ENCODE data around the gene FNIP1.
A peak's percentile ranks its signal among the peaks of the same experiment; 100 is the strongest.
"Not testable (repeated sequence)": the region's sequence is repeated elsewhere in the genome, so short reads cannot be mapped to it uniquely, and the experiment has no call there.

FNIP1 gene

DNA sequence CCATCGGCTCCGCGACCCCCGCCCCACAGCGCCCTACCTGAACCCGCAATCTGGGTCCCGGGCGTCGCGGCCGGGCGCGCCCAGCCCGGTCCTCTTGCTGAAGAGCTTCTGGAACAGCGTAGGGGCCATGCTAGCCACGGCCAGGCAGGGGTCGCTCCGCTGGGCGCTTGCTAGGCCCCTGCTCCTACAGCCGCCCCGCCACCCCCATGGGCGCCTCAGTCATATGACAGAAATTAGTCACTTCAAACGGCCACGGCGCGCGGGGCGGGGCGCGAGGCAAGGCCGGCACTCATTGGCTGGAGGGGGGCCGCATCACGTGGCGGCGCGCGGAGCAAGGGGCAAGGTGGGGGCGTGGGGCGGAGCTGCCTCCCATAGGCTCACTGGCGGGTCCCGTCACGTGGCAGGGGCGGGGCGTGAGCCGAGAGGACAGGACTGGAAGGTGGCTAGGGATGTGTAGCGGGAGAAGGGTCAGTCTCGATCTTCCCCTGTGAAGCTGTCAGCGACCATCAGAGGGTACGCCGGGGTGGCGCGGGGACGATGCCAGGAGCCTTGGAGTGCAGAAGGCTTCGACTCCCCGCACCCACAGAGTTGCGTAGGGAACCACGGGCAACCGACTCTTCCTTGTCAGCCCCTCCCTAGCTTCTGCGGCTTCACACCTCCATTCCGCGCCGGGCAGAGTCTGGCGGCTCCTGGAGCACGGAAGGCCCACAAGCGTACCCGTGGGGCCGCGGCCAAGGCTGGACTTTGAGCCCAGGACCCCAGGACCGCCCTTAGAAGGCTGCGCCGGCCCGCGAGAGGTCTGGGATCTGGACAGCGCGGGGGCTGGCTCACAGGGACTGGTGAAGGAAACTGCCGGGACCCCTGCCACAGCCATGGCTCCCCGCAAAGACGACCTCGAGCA, at the start of gene FNIP1:
TSS of gene FNIP1 (minus strand) at position 225 of the 901 bp plus-strand sequence. CDS start at position 129, 96 bp downstream.
- FAIRE-seq (peak; percentile 93), DNase-seq (ENCODE audit: insufficient read length, low spot score) (peak; percentile 93)
- peak; percentile 98 for TF ChIP-seq POLR2A (IDR thresholded peaks at IDR 0.05; ENCODE audit: low read depth, low read length)

- no peak for TF ChIP-seq POLR2A (IDR thresholded peaks at IDR 0.05; ENCODE audit: low read depth, low read length)
- FAIRE-seq (no peak), DNase-seq (ENCODE audit: insufficient read length, low spot score) (no peak)
These were observed 49.7 kb upstream of the FNIP1 start for GRCh38 chr5:131846536-131846935.

DNA sequence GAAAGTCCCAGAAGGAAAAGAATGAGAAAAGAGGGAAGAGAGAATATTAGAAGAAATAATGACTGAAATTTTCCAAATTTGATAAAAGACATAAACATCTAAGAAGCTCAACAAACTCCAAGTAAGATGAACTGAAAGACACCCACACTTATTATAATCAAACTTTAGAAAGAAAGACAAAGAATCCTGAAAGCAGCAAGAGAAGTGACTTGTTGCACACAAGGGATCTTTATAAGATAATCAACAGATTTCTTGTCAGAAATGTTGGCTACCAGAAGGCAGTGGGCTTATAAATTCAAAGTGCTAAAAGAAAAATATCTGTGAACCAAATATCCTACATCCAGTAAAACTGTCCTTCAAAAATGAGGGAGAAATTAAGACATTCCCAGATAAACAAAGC, 49.0 kb upstream of the FNIP1 start:
- DNase-seq (ENCODE audit: insufficient read length, low spot score) (no peak), FAIRE-seq (no peak)
- TF ChIP-seq POLR2A (IDR thresholded peaks at IDR 0.05; ENCODE audit: low read depth, low read length) = no peak

- not testable (repeated sequence) for DNase-seq (ENCODE audit: insufficient read length, low spot score); FAIRE-seq
These were observed 46.2 kb upstream of the FNIP1 start for GRCh38 chr5:131842971-131843370.

DNA sequence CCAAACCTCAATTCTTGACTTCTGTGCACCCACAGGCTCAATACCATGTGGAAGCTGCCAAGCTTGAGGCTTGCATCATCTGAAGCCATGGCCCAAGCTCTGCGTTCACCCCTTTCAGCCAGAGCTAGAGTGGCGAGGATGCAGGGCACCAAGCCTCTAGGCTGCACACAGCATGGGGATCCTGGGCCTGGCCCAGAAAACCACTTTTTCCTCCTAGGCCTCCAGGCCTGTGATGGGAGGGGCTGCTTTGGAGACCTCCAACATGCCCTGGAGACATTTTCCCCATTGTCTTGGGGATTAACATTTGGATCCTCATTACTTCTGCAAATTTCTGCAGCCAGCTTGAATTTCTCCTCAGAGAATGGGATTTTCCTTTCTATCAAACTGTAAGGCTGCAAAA, 35.9 kb upstream of the FNIP1 start:
- DNase-seq (ENCODE audit: insufficient read length, low spot score); FAIRE-seq: not testable (repeated sequence)

DNA sequence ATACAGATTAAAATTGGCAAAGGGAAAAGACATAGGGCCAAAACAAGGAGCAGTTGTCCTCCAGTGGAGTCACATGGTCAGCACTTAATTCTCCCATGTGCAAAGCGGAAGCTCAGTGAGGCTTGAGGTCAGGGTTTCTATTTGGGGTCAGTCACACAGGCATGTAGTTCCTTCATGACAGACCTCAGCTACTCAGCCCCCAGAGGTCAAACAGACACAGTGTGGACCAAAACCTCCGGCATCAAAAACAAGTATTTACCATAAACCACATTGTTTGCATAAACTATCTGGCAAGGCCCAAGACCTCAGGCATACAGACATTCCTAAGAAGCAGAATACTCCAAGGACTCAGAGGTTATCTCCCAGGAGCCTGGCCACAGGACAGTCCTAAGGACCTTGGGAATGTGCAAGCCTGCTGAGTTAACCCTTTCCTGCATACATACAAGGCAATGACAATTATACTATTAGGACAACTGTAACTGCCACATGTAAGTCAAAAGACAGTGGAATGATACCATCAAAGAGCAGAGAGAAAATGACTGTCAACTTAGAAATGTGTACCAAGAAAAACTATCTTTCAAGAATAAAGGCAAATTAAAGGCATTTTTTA, 28.7 kb upstream of the FNIP1 start:
- TF ChIP-seq POLR2A (IDR thresholded peaks at IDR 0.05; ENCODE audit: low read depth, low read length) = no peak
- no peak for FAIRE-seq
- no peak for DNase-seq (ENCODE audit: insufficient read length, low spot score)

DNA sequence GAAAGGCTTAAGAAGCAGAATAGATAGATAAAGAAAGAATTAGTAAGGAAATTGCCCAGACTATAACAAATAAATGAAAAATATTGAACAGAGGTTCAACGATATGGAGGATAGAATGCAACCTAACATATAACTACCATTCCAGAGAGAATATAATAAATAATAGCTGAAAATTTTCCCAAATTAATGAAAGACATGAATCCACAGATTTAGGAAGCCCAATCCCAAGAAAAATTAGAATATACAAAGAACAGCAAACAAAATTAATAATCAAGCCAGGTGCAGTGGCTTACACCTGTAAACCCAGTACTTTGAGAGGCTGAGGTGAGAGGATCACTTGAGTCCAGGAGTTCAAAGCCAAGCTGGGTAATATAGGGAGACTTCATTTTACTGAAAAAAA, 27.8 kb upstream of the FNIP1 start:
- DNase-seq (ENCODE audit: insufficient read length, low spot score) = no peak
- TF ChIP-seq POLR2A (IDR thresholded peaks at IDR 0.05; ENCODE audit: low read depth, low read length) = no peak
- no peak for FAIRE-seq

GRCh38 chr5:131821221-131821620, 24.4 kb upstream of the FNIP1 start:
- DNase-seq (ENCODE audit: insufficient read length, low spot score) = no peak
- FAIRE-seq = no peak
- no peak for TF ChIP-seq POLR2A (IDR thresholded peaks at IDR 0.05; ENCODE audit: low read depth, low read length)

DNA sequence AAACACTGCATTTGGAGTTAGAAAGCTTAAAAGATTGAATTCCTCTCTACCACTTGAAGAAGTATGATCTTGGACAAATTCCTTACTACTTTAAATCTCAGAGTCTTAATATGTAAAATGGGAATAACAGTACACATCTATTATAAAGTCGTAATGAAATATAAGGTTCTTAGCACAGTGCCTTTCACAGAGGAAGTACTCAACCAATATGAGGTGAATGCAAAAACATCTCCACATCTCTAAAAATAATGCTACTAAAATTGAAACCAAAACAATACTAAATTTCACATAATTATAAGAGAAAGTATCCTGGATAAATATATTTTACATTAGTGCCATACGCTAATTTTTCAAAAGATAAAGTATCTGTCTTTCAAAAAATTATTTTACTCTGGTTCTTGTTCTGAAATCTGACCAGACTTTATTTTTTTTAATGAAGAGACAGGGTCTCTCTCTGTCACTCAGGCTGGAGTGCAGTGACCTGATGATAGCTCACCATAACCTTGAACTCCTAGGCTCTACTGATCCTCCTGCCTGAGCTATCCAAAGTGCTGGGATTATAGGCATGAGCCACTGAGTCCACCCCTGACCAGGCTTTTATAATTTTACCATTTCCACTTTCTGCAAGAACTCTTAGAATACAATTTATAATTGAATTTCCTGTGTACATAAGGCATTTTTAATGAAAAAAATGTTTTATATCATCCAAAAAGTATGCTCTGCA, 21.3 kb upstream of the FNIP1 start:
- TF ChIP-seq POLR2A (IDR thresholded peaks at IDR 0.05; ENCODE audit: low read depth, low read length) = no peak
- no peak for FAIRE-seq
- no peak for DNase-seq (ENCODE audit: insufficient read length, low spot score)

DNA sequence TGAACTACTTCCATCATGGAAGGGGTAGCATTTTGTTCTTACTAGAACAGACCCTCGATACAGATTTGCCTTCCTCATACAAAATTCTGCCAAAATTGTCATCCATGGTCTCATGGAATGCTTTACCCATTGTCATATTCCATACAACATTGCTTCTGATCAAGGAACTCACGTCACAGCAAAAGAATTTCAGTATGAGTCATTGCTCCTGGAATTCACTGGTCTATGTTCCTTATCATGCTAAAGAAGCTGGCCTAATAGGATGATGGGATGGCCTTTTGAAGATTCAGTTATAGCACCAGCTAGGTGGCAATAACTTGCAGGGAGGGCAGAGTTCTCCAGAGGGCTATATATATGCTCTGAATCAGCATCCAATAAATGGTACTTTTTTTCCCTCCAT, 18.2 kb upstream of the FNIP1 start:
- FAIRE-seq = peak; percentile 96
- DNase-seq (ENCODE audit: insufficient read length, low spot score) = peak; percentile 46
- TF ChIP-seq POLR2A (IDR thresholded peaks at IDR 0.05; ENCODE audit: low read depth, low read length) = no peak

GRCh38 chr5:131812371-131813160, 15.7 kb upstream of the FNIP1 start:
- no peak for TF ChIP-seq POLR2A (IDR thresholded peaks at IDR 0.05; ENCODE audit: low read depth, low read length)
- DNase-seq (ENCODE audit: insufficient read length, low spot score) (no peak), FAIRE-seq (no peak)

GRCh38 chr5:131810510-131811249, 13.9 kb upstream of the FNIP1 start:
- DNase-seq (ENCODE audit: insufficient read length, low spot score) (no peak), FAIRE-seq (no peak)
- TF ChIP-seq POLR2A (IDR thresholded peaks at IDR 0.05; ENCODE audit: low read depth, low read length) = no peak
